Stimulated activated CD8-positive, alpha-beta memory T cell treated with anti-CD3 and anti-CD28 coated beads, Interleukin-2, amount 100 ng/mL, for 1 hour (primary cell): ENCODE measurements around the gene ANKRD23.
"Not testable (repeated sequence)": the region's sequence is repeated elsewhere in the genome, so short reads cannot be mapped to it uniquely, and the experiment has no call there.

Experiments
- DNase-seq, 2 donors: peaks; one replicate each; pipeline ENCODE4 v3.0.0-alpha.2; 2020; ENCODE audit warnings: low read depth in 2 of 2

ANKRD23 gene

GRCh38 chr2:96798733-96799622 lies 44.8 kb downstream of the ANKRD23 start:
- DNase-seq, result no peak

DNA sequence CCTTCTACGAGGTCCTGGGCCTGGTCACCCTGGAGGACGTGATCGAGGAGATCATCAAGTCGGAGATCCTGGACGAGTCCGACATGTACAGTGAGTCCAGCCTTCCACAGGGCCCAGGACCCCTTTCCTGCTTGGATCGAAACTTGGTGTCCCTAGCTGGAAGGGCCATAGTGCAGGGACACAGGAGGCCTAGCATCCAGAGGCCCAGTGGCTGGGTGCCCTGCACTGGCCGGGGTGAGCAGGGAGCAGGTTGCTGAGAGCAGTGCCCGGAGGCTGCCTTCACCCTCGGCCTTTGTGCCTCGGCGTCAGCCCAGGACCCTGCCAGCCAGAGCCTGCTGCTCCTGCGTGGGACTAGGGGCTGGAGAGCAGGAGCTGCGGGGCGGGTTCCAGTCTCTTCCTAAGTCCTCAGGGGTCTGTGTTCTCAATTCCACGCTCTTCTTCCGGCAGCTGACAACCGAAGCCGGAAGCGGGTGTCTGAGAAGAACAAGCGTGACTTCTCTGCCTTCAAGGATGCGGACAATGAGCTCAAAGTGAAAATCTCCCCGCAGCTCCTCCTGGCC lies 46.7 kb downstream of the ANKRD23 start:
- no peak for DNase-seq

GRCh38 chr2:96796497-96796896 lies 47.3 kb downstream of the ANKRD23 start:
- DNase-seq, result not testable (repeated sequence)

DNA sequence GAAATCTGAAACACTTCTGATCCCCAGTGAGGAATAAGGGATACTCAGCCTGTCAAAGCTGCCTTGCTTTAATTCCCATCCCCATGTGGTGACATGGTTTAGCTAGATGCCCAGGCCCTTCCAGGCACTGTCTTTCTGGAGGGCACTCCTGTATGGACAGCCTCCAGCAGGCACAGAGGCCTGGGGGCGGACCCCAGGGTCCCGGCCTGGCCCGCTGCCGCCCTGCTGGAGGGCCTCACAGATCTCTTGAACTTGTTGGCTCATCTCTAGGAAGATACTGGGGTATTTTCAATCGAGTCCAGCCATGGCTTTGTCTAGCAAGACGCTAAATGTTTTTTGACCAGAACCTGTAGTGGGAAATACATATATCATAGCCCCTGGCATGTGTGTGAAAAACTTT lies 48.7 kb downstream of the ANKRD23 start:
- DNase-seq, result no peak

DNA sequence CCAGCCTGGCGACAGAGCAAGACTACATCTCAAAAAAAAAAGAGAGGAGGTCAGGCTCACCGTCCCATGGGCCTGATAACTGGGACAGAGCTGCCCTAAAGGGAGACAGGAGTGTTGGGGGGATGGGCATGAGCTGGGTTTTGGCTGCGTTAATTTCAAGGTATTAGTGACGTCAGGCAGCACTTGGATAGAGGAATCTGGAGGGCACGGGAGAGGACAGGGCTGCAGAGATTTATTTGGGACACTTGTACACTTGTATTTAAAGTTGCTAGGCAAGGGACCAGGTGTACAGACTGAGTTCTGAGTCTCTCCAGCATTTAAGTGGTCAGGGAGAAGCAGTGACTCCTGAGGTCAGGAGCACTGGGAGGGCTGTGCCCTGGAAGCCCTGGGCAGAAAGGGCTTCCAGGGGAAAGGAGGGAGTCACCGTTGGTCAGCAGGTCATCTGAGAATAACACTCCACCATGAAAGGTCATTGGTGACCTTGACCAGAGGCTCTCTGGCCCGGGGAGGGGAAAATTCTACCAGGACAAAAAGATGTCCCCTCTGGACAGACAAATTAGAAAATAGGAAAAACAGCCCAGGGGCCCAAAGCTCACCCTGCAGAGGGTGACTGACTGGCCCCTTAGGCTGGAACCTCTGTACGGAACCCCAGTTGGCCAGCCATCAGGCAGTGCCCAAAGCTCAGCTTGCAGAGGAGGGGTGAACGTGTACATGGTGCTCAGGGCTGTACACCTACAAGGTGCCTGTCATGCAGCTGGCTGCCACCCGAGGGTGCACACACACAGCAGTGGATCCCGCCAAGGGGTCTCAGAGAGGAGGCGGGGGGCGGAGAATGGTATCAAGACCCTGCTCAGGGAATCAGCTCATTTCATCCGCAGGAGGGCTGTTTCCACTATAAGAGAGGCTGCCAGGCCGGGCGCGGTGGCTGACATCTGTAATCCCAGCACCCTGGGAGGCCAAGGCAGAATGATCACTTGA lies 50.8 kb downstream of the ANKRD23 start:
- DNase-seq, result no peak

DNA sequence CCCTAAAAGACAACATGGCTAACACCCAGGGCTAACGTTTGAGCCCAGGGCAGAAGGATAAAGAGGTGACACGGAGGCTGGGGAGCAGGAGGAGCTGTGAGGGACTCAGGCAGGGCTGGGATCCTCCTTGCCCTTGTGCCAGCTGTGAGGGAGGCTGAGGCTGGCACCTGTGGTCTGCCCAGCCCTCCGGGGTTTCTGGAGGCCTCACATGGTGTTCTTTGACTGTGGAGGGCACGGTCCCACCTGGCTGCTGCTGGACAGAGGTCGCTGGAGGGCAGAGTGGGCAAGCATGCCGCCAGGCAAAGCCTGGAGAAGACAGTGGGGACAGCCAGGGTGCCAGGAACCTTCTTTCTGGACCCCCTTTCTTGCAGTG lies 54.6 kb downstream of the ANKRD23 start:
- no peak for DNase-seq

GRCh38 chr2:96788442-96789244 lies 55.2 kb downstream of the ANKRD23 start:
- no peak for DNase-seq
